GM21367 (cell line): Measurements from ENCODE around the gene PPP3R2.

Experiments used
- ATAC-seq: cut with Tn5 transposase; IDR thresholded peaks from one replicate; pipeline ENCODE4 v1.9.1; 2021; ENCODE audit not compliant: unreplicated experiment

The PPP3R2 gene, protein sequence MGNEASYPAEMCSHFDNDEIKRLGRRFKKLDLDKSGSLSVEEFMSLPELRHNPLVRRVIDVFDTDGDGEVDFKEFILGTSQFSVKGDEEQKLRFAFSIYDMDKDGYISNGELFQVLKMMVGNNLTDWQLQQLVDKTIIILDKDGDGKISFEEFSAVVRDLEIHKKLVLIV

DNA sequence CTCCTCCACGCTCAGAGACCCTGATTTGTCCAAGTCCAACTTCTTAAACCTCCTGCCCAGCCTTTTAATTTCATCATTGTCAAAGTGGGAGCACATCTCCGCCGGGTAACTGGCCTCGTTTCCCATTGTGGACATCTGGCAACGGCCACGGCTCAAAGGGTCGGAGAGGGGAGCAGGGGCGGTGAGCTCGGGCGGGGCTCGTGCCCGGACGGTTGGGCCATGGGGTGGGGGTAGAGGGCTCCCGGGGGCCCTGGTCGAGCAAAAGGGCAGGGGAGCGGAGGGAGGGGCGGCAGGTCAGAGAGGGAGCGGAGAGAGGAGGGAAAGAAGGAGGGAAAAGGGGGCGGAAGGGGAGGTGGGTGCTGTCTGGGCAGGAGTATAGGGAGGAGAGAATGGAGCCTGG lies at the start of gene PPP3R2:
Gene PPP3R2 (minus strand): TSS at position 174 of the 400 bp plus-strand sequence. CDS start 48 bp downstream, at position 126.
- ATAC-seq: no peak

DNA sequence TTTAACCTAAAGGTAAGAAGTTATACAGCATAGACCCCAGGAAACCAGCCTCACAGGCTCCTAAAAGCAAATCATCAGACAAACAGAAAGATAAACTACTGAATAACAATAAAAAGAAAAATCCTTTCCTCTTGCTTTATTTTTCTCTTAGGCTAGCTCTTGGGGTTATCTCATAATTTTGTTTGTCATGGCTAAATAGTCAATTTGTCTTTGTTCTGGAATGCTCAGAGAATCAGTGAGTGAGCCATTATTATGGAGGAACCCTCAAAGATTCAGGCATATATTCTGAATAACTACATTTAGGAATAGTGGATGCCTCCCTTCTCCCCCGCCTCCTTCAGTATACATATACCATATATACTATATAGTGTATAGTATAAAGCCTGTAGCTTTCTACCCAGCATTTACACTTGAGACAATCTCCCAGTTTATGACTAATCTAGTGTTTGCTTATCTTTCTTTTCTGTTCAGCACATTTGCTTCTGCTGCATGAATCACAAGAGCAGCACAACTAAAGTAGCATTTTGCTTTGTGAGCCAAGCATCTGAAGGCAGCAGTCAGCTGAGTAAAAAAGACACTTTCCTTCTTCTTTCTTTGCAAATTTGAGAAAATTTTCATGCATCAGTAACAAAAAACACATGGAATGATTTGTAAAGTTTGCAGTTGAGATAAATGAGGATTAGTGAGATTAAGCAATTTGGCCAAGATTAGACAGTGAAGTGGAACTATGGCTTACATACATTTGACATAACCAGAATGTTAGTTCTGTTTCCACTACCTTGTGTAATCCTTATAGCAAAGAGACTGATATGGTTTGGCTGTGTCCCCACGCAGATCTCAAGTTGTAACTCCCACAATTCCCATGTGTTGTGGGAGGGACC lies 45.3 kb upstream of the PPP3R2 start:
- ATAC-seq: no peak

DNA sequence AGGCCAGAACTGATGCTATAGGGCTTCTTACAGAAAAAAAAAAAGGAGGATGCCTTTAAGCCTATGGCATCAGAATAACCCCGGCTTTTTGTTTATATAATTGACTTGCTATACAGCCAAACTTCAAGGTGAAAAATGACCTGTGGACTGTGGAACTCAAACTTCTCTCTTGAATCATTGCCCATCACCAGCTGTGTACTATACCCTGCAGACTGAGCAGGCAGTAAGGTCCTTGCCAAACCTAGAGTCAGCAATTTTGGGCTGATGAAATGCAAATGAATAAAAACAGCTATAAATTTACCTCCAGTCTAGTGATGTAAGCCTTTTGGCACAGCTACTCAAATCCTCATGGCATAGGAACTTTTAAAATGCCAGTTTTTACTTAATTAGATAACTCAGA lies 44.5 kb upstream of the PPP3R2 start:
- no peak for ATAC-seq

DNA sequence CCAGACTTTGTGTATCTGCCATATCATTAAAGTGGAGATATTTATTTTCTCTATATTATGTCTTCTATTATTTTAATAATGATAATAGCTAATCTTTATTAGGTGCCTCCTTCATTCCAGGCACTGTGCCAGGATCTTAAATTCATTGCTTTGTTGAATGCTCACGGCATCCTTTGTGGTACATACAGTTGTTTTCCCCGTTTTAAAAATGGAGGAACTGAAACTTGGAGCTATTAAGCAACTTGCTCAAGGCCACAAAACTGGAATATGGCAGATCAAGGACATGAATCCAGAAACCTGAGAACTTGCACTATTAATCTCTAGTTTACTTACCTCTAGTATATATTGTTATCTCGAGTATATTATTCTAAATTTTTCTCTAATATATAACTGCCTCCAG lies 41.5 kb upstream of the PPP3R2 start:
- ATAC-seq: no peak

DNA sequence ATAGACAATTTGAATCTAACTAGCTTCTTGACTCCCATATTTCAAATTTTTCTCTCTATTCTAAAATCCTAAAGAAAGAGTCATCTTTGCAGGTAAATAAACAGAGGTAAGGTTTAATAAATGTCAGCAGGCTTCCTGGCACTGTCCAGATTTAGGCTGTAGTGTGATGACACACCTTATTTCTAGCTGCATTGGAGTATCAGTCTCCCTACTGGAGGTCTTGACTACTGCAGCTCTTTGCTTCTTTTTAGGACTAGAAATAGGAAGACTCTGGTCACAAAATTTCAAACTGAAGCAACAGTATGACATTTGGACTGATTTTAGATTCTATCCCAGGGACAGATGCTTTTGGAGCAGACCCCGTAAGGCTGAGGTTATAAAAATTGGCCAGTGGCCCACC lies 40.7 kb upstream of the PPP3R2 start:
- no peak for ATAC-seq

DNA sequence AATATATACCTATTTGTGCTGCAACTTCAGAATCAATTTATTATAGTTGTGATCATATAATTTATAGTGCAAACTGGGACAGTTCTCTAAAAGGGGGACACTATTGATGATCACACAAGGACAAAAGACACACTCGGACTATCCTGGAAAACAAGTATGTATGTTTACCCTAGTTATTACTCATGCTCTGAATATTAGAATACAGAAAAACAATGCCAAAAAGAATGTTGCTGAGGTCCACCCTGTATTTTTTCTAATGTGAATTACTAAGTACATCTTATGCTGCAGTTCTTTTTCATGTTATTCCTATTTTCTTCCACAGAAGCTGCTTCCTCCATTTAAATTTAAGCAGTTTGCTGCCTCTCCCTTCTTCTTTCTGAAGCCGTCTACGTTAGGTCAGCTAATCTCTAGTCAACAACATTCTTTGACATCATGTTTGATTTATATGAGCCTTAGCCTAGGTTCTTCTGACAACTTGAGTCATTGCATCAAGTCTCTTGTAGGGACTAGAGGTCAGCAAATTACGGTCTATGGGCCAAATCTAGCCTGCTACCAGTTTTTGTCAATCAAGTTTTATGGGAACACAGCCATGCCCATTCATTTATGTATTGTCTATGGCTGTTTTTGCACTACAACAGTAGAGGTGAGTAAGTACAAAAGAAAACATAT lies 40.1 kb upstream of the PPP3R2 start:
- no peak for ATAC-seq

DNA sequence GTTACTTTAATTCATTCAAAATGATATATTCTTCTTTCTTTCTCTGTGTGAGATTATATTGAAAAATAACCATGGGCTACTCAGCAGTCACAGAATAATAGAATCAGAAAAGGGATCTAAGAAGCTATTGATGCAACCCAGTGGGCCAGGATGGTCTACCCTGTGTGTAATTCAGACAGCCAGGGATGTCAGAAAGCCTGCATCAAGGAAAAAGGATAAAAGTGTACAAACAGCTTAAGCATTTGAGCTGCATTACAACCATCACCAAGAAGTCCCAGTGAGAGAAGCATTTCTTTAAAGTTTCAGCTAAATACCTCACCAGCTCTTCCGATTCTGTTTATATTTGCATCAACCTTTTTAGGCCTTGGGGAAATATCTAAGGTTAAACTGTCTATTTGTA lies 37.8 kb upstream of the PPP3R2 start:
- no peak for ATAC-seq

DNA sequence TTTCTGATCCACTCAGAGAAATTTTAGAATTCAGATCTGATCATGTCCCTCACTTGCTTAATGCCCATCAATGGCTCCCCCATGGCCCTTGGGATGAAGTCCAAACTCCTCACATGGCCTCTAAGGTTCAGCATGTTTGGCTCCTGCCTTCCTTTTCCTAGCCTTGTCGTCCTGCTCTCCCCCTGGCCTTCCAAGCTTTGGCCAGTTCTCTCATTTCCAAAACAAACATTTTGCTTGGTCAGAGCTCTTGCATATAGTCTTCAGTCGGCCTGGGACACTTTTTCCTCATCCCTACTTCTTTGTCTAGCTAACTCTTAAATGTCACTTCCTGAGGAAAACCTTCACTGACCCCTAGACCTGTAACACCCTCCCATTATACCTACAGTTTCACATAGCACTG lies 37.1 kb upstream of the PPP3R2 start:
- no peak for ATAC-seq

DNA sequence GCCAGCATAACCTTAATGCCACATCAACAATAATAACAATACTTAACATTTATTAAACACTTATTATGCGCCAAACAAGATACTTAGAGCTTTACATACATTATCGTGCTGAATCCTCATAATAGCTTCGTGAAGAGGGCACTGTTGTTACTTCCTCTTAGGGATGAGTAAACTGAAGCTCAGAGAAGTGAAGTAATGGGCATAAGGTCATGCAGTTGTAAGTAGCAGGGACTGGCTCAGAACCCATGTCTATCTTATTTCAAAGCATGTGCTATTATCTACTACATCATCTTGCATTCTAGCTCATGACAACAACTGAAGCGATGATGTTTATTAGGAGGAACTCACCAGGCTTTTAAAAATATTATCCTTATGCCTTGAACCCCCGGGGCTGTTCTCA lies 34.9 kb upstream of the PPP3R2 start:
- ATAC-seq: no peak

DNA sequence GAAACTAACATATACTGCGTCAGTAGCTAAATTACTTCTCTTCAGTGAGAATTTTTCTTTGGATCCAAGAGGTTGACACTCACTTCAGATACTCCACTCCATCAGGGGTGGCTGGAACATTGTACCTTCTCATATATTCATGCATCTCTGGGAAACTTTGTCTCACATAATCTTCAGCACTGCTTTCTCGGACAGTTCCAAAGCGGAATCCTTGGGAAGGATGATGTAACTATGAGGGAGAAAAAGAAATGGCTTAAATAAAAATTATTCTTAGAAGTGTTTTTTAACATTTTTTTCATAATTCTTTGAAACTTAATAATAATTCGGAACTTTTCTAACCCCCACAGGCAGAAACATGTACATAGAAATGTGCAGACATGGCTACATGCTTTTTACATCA lies 33.4 kb upstream of the PPP3R2 start:
- ATAC-seq: no peak

DNA sequence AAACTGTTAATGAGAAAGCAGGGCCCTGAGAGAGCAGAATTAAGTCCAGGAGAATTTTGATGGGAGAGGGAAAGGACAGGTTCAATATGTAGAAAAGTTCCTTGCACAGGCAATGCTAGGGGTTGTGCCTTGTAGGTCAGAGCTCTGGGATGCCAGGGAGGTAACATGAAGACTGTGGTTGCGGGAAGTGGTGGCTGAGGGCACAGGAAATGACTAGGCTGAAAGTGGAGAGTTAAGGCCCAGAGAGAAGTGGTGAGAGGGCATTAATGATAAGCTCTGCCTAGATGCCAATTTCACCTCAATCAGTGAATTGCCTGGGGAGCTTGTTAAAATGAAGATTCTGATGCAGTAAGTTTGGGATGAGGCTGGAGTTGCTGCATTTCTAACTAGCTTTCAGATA lies 31.5 kb upstream of the PPP3R2 start:
- ATAC-seq: no peak

DNA sequence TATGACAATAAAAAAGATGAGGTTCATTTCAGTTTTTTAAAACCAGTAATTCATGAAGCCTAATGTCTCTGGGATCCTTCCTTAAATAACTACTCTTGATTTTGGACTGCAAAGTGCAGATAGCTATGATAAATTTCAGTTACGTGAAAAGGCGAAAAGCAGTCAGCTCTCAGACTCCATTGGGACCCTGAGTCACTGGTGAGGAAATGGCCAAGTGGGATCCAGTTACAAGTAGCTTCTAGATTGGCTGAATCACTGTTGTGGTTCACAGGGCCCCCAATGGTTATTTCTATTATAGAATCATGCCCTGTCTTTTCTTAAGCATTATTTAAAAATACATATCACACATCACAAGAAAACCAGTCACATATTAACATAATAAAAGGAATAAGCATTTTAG lies 31.1 kb upstream of the PPP3R2 start:
- ATAC-seq: no peak

DNA sequence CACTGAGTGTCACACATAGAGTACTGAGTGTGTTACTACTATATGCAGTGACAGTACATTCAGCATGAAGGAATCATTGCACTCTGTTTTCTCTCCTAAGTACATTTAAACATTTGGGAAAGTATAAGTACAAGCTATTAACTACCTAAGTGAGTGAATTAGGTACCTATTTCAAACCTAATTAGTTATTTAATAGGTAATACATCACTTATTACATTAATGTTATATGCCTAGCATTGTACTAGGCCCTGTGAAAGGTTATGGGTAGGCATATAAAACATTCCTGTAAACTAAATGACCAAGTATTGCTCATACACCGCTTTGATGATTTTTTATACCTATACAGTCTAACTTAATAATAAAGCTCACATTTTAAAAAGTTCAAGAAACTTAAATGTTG lies 25.7 kb upstream of the PPP3R2 start:
- ATAC-seq: no peak

DNA sequence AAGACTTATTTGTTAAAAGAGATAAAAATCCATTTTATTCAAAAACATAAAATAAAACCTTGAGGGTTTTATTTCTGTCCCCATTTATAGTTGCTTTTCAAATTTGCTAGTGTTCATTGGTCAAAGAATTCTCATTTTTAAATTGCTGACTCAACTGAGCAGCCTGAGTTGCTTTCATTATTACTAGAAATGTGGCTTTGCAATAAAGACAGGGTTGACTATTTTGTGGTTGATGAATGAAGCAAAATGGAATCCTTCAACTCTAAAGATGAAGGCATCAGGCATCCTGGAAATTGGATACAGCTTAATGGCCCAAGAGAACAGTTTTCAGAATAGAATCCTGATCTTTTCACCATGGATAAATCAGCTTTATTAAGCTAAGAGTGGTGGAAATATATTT lies 23.9 kb upstream of the PPP3R2 start:
- no peak for ATAC-seq

DNA sequence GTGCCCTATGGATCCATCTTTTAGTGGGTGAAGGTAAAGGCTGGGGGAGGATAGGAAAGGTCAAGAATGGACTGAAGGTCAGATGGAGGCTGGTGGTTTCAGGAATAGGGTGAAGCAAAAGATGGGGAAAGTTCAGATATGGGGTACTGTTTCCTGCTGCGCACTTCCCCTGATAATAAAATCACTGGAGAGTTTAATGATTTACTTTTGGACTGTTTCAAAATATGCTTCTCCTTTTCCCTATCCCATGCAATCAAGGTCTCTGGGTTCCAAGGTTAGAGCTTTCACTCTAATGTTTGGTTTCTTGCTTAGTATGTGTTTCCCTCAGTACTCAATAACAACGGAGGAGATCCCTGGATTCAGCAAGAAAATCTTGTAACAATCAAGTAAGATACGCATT lies 10.8 kb upstream of the PPP3R2 start:
- no peak for ATAC-seq

DNA sequence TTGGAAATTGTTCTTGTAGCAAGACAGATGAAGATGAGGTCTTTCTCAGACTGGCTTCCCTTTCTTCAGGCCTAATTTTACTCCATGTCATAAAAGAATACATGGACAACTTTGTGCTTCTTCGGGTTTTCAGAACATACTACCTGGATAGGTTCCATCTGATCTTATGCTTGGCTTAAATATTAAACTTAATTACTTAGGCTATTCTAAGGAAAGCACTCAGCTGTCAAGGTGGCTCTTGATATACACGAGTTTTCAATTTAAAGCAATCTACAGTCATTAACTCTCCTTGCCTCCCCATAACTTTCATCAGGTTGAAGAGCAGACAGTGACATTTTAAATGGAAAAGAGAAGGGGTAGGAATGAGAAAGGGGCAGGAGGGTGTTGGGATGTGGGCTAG lies 9.5 kb upstream of the PPP3R2 start:
- no peak for ATAC-seq

DNA sequence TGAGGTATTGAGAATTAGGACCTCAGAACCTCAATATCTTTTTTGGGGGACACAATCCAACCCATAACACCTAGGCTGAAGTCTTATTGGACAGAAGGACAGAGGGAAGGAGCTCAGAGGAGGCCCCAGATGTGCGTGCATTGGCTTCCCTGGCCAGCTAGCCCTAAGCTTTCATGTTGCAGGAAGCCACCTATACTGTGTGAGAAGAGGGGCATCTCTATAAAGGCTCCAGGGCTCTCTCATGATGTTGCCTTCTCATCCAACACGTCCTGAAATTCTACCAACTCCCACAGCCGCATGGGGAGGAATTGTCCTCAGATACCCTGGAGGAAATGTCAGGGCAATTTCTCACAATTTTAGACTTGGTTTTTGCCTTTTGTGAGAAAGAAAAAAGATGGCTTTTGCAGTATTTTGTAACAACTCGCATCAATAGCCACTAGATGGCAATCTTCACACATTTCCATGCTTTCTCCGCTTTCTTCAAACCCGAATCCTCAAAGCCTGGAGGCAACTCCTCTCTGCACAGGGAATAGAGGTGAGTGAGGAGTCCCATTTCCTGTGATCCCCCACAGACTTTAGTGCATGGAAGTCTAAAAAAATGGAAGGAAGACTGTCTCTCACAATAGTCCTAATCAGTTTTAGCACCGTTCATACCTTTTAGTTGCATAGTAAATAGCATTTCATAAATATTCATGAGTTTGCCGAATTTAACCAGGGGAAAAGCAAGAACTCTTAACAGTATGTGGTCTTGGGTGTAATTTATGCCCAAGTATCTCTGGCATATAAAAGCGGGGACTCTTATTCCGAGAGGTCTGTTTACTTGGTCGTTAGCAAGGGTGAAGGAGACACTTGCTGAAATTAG lies 7.4 kb upstream of the PPP3R2 start:
- peak; percentile 54 for ATAC-seq

DNA sequence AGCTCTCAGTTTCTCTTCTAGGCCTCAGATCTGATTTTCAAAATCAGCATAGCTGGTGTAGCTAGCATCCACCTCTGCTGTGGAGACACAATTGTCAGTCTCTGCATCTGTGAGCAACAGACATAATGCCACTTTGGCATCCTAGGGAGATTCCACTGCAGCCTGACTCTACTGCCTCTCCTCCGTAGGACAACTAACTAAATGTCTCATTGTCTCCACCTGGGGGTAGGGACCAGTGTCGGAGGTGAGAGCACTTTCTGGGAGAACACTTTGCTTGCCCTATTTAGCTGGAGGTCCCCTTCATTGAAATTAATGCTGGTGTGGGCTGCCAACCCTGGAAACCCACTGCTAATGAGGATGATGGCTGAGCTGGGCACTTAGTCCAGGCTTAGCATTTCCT lies 1.4 kb downstream of the PPP3R2 start:
- ATAC-seq: no peak

DNA sequence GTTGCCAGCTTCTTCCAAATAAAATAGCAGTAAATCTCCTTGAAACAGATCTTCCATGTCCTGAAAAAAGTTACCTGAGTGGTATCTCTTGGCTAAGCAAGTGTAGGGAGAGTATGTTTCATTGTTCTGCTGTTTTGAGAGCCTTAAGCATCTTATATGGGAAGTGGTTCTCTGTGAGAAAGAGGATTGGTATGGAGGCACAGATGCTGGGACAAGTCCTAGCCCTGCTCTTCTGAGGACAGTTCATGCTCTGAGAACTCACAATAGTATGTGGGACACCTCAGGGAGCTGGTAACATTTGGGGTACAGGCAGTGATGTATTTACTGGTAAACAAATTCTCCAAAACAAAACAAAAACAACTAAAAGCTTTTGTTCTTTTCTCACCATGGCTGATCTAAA lies 2.0 kb downstream of the PPP3R2 start:
- ATAC-seq: no peak

DNA sequence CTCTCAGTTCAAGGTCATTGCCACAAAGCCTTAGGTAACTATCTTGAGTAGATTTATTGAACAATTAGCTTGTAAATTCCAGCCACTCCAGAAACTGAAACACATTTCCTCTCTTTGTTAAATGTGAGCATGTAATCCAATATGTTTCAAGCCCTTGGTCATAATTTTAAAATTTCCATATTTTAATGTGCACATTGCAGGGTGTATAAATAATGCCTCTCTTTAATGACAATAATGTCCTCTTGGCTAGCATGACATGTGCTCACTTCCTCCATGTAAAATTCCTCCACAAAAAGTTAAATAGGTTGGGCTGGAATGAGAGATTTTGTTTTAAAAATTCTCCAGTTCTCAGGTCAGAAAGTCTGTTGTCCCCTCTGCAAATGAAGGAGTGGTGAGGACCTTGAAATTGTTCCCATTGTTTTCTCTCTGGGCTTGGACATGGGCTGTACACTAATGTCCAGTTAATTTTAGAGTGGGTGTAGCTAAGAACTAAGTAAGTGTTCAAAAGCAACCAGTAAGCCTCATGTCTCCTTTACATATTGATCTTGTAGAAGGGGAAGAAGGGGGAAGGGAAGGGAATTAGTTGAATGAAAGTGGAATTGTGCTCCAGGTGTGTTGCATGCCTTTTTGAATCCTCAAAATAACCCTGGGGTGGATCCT lies 2.9 kb downstream of the PPP3R2 start:
- ATAC-seq: no peak

DNA sequence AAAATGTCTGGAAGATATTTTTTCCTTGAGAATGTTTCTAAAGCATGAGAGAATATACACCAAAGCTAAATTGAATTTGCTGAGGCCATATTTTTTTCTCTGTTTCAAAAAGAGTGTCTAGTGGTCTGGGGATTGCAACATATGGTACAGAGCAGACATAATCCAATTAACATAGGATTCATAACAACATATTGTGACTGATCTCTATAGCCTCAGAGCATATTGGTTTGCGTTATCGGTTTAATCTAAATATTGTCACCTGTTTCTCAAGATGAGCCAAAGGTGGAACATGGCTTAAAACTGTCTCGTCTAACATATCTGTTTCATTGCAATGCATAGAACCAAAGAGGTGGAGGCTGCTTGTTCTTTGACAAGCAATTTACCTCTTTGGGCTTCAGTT lies 3.9 kb downstream of the PPP3R2 start:
- no peak for ATAC-seq
